Right lobe of liver (tissue), 6 donors: ENCODE results near the gene XAB2. TPM values are rescaled to one million over a fixed set of nuclear protein-coding genes. Genes with fewer than 3 reads are reported as not detected.
A peak's percentile ranks its signal among the peaks of the same experiment; 100 is the strongest.
"Not testable (repeated sequence)": the region's sequence is repeated elsewhere in the genome, so short reads cannot be mapped to it uniquely, and the experiment has no call there.

Source experiments
- ATAC-seq, 4 donors: fragments of 200-7000 bp; cut with Tn5 transposase; one replicate each; pipeline ENCODE4 v1.9.1; 2020; ENCODE audit warnings: mild to moderate bottlenecking in 4 of 4, moderate library complexity in 4 of 4
- DNase-seq, 3 donors: peaks; one replicate each; pipeline ENCODE4 v3.0.0-alpha.2; 2020
- H3K27ac ChIP-seq, 3 donors: fragments of 200-600 bp; one replicate each; pipeline ENCODE4 v1.8.0; 2022
- H3K27me3 ChIP-seq, 2 donors: fragments of 200-600 bp; one replicate each; pipeline ENCODE4 v1.8.0; 2022
- H3K36me3 ChIP-seq, 4 donors: fragments of 200-600 bp; sonication (generic) in 1 of 4; one replicate each; pipeline versions ENCODE4 v1.5.1 to v1.8.0; 2017 to 2022; ENCODE audit warnings: control low read depth in 1 of 4
- H3K4me1 ChIP-seq, 4 donors: fragments of 200-600 bp; sonication (generic) in 1 of 4; one replicate each; pipeline versions ENCODE4 v1.5.1 to v1.8.0; 2017 to 2022; ENCODE audit warnings: control low read depth in 1 of 4
- H3K4me3 ChIP-seq, 3 donors: fragments of 200-600 bp; one replicate each; pipeline ENCODE4 v1.8.0; 2022
- H3K9me3 ChIP-seq, 4 donors: fragments of 200-600 bp; sonication (generic) in 1 of 4; one replicate each; pipeline versions ENCODE4 v1.5.1 to v1.8.0; 2017 to 2022; ENCODE audit warnings: control low read depth in 1 of 4
- POLR2A ChIP-seq: fragments of 450-650 bp; IDR thresholded peaks from one replicate; pipeline ENCODE4 v1.6.1; 2017; ENCODE audit warnings: antibody characterized with exemption, mild to moderate bottlenecking
- WGBS: methylation state at CpG from one replicate; pipeline ENCODE4 v1.1.6; 2018; ENCODE audit warnings: low coverage, low lambda C conversion rate; ENCODE audit not compliant: insufficient coverage; ENCODE audit errors: missing lambda C conversion rate; 5-methylcytosine and 5-hydroxymethylcytosine counted together
- intact Hi-C, 2 donors: fragments of 100-400 bp; cut with DNase I; formaldehyde crosslinking; loops; one replicate each; pipeline versions ENCODE4 v1.11.2 to v1.14.1; 2022
- total RNA-seq, 6 experiments: library from RNA; depleted of rRNA in 2 of 6; stranded (reverse); fragments of >200 nt in 2 of 6; fragmentation: NEBNext Ultra II Directional in 3 of 6; extraction: Animal tissue kit (Norgen Biotek cat#: 25700) in 3 of 6; gene quantifications; one replicate each; pipeline versions ENCODE4 v1.1.0 to v1.2.4, GENCODE V29; 2016 to 2023
- TF ChIP-seq, protein P1 (sequence below), 4 donors: fragments of 200-600 bp in 3 of 4; fragments of 450-650 bp in 1 of 4; IDR thresholded peaks; one replicate each; pipeline versions ENCODE4 v1.5.1 to v1.8.0; 2016 to 2022; ENCODE audit warnings: antibody characterized with exemption in 4 of 4, mild to moderate bottlenecking in 2 of 4
- donor health status: DM: no; HTN: yes; CAD: no.
- donor health status: DM: no; HTN: no; CAD: no.
- donor health status: DM: no; HTN: no; CAD: no.
- donor health status: DM: no; HTN: yes; CAD: no.
- donor health status: DM: no; HTN: yes; CAD: no.

The XAB2 gene
- total RNA-seq, 6 experiments from 2014 or later: 12.8 to 21.3 (median 17.8) TPM

- H3K36me3 ChIP-seq: no peaks in the 10 kb centered on the region
These were observed 15.2 kb upstream of the XAB2 start for GRCh38 chr19:7644550-7644877.

GRCh38 chr19:7643629-7644549 is 14.5 kb upstream of the XAB2 start:
- DNase-seq: peak in 1 of 3 donors; percentile 49
- ATAC-seq, H3K27me3 ChIP-seq, intact Hi-C loops, H3K9me3 ChIP-seq, H3K36me3 ChIP-seq, H3K4me1 ChIP-seq, H3K4me3 ChIP-seq, H3K27ac ChIP-seq: not testable (repeated sequence)
- 52% methylated on average over 10 of the region's 10 CpGs for WGBS

More at GRCh38 chr19:7644550-7644877, 15.2 kb upstream of the XAB2 start:
- 100% methylated on average over 4 of the region's 20 CpGs for WGBS
- TF ChIP-seq, protein P1, sequence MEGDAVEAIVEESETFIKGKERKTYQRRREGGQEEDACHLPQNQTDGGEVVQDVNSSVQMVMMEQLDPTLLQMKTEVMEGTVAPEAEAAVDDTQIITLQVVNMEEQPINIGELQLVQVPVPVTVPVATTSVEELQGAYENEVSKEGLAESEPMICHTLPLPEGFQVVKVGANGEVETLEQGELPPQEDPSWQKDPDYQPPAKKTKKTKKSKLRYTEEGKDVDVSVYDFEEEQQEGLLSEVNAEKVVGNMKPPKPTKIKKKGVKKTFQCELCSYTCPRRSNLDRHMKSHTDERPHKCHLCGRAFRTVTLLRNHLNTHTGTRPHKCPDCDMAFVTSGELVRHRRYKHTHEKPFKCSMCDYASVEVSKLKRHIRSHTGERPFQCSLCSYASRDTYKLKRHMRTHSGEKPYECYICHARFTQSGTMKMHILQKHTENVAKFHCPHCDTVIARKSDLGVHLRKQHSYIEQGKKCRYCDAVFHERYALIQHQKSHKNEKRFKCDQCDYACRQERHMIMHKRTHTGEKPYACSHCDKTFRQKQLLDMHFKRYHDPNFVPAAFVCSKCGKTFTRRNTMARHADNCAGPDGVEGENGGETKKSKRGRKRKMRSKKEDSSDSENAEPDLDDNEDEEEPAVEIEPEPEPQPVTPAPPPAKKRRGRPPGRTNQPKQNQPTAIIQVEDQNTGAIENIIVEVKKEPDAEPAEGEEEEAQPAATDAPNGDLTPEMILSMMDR (IDR thresholded peaks at IDR 0.05): no peak
- TF ChIP-seq POLR2A: no peak
- Histone ChIP-seq H3K4me3 (no peak overlapping the region), H3K4me1 (no peaks in the 10 kb centered on the region), H3K27me3 (no peaks in the 10 kb centered on the region), H3K27ac (no peak overlapping the region), H3K9me3 (no peaks in the 10 kb centered on the region)
- ATAC-seq: no peak
- peak in 1 of 3 donors; percentile 48 for DNase-seq
- intact Hi-C loops: no loop called here

- Histone ChIP-seq H3K36me3 (no peaks in the 10 kb centered on the region), H3K27ac (no peak overlapping the region), H3K4me1 (no peaks in the 10 kb centered on the region), H3K4me3 (no peak overlapping the region), H3K9me3 (no peaks in the 10 kb centered on the region), H3K27me3 (no peaks in the 10 kb centered on the region)
- DNase-seq (no peak), ATAC-seq (no peak)
- TF ChIP-seq, protein P1 (IDR thresholded peaks at IDR 0.05): no peak
- no peak for TF ChIP-seq POLR2A
- intact Hi-C loops: no loop called here
- 96% methylated on average over 8 of the region's 8 CpGs for WGBS
These were observed 13.7 kb upstream of the XAB2 start for GRCh38 chr19:7643031-7643415.

GRCh38 chr19:7642295-7643030 is 13.1 kb upstream of the XAB2 start:
- no peaks in the 10 kb centered on the region for H3K36me3 ChIP-seq
- H3K9me3 ChIP-seq: no peaks in the 10 kb centered on the region
- DNase-seq (peak in 1 of 3 donors; percentile 45), ATAC-seq (no peak)
- no peak overlapping the region for H3K4me3 ChIP-seq
- TF ChIP-seq, protein P1 (IDR thresholded peaks at IDR 0.05): no peak
- no peak for TF ChIP-seq POLR2A
- intact Hi-C loops: no loop called here
- WGBS: 87% methylated on average over 3 of the region's 27 CpGs
- H3K27ac ChIP-seq: no peak overlapping the region
- no peaks in the 10 kb centered on the region for H3K27me3 ChIP-seq
- H3K4me1 ChIP-seq: peaks cover 0 to 4% (median 0%) of the 10 kb centered on the region in 4 donors
